GM23338 (cell line): ENCODE results near the gene KCNN3. TPM values are rescaled to one million over a fixed set of nuclear protein-coding genes. Genes with fewer than 3 reads are reported as not detected.

Experiments used
- ATAC-seq: fragments of 200-7000 bp; cut with Tn5 transposase; 3 replicates; pipeline ENCODE4 v1.9.1; 2020
- DNase-seq: peaks from one replicate; pipeline ENCODE4 v3.0.0-alpha.2; 2015; ENCODE audit warnings: low spot score
- H2AFZ ChIP-seq: fragments of 200-600 bp; sonication (generic); 2 replicates; pipeline ENCODE4 v1.8.0; 2016; ENCODE audit warnings: antibody characterized with exemption, mild to moderate bottlenecking, moderate library complexity
- H3F3A ChIP-seq: fragments of 200-600 bp; sonication (generic); replicated peaks from 2 replicates; pipeline ENCODE4 v1.8.0; 2017; ENCODE audit warnings: antibody characterized with exemption, mixed run types, low read depth
- H3K27ac ChIP-seq: fragments of 200-600 bp; sonication (generic); 2 replicates; pipeline ENCODE4 v1.6.1; 2016; ENCODE audit warnings: low read depth
- H3K27me3 ChIP-seq: fragments of 200-600 bp; sonication (generic); 2 replicates; pipeline ENCODE4 v1.8.0; 2016; ENCODE audit warnings: mild to moderate bottlenecking, mixed run types, moderate library complexity; ENCODE audit not compliant: insufficient read depth
- H3K36me3 ChIP-seq: fragments of 200-600 bp; sonication (generic); 2 replicates; pipeline ENCODE4 v1.8.0; 2016; ENCODE audit warnings: mild to moderate bottlenecking; ENCODE audit not compliant: insufficient read depth
- H3K4me1 ChIP-seq: fragments of 200-600 bp; sonication (generic); 2 replicates; pipeline ENCODE4 v1.8.0; 2016; ENCODE audit warnings: mild to moderate bottlenecking, moderate library complexity; ENCODE audit not compliant: insufficient read depth
- H3K4me2 ChIP-seq: fragments of 200-600 bp; sonication (generic); 2 replicates; pipeline ENCODE4 v1.7.1; 2017; ENCODE audit warnings: mixed run types
- H3K4me3 ChIP-seq: fragments of 200-600 bp; sonication (generic); 2 replicates; pipeline ENCODE4 v1.6.1; 2016; ENCODE audit warnings: mixed run types
- H3K79me2 ChIP-seq: fragments of 200-600 bp; sonication (generic); replicated peaks from 2 replicates; pipeline ENCODE4 v1.8.0; 2017; ENCODE audit warnings: mild to moderate bottlenecking; ENCODE audit not compliant: insufficient read depth
- H3K9me2 ChIP-seq: fragments of 200-600 bp; sonication (generic); 2 replicates; pipeline ENCODE4 v1.8.0; 2017; ENCODE audit not compliant: insufficient read depth
- H4K20me1 ChIP-seq: fragments of 200-600 bp; sonication (generic); replicated peaks from 2 replicates; pipeline ENCODE4 v1.8.0; 2017; ENCODE audit warnings: mild to moderate bottlenecking; ENCODE audit not compliant: insufficient read depth
- H3K27ac Mint-ChIP-seq: 2 replicates; pipeline ENCODE4 v1.8.0; 2020; ENCODE audit warnings: inconsistent platforms, mild to moderate bottlenecking, moderate library complexity, mixed read lengths
- H3K27me3 Mint-ChIP-seq: 3 replicates; pipeline ENCODE4 v1.8.0; 2022; ENCODE audit warnings: low read depth, mild to moderate bottlenecking, moderate library complexity, mixed read lengths, inconsistent platforms; ENCODE audit not compliant: insufficient read depth, poor library complexity
- H3K36me3 Mint-ChIP-seq: 3 replicates; pipeline ENCODE4 v1.8.0; 2021; ENCODE audit warnings: low read depth, mild to moderate bottlenecking, inconsistent platforms, moderate library complexity, mixed read lengths
- H3K4me1 Mint-ChIP-seq: 3 replicates; pipeline ENCODE4 v1.8.0; 2020; ENCODE audit warnings: mild to moderate bottlenecking, inconsistent platforms, mixed read lengths
- H3K4me3 Mint-ChIP-seq: 3 replicates; pipeline ENCODE4 v1.8.0; 2021; ENCODE audit warnings: moderate library complexity, mild to moderate bottlenecking, inconsistent platforms, mixed read lengths
- H3K9me3 Mint-ChIP-seq: 3 replicates; pipeline ENCODE4 v1.8.0; 2020; ENCODE audit warnings: moderate library complexity, mild to moderate bottlenecking, inconsistent platforms, mixed read lengths
- CREB1 ChIP-seq: fragments of 250-450 bp; sonication (Bioruptor Pico); IDR thresholded peaks from 2 replicates; pipeline ENCODE4 v1.5.0; 2020; ENCODE audit warnings: low read depth, mild to moderate bottlenecking, moderate library complexity
- CTCF ChIP-seq, 2 experiments: fragments of 200-600 bp in 1 of 2; sonication (generic) in 1 of 2; conservative IDR thresholded peaks; 2 replicates each; pipeline versions ENCODE4 v1.5.1 to v1.6.1; 2016 to 2017; ENCODE audit warnings: antibody characterized with exemption in 2 of 2, low read depth in 2 of 2, mild to moderate bottlenecking in 2 of 2, moderate library complexity in 1 of 2
- ETS1 ChIP-seq: IDR thresholded peaks from 2 replicates; pipeline ENCODE4 v1.6.1; 2016; ENCODE audit warnings: antibody characterized with exemption
- EZH2 ChIP-seq: fragments of 200-600 bp; sonication (generic); IDR thresholded peaks from one replicate; pipeline ENCODE4 v1.8.0; 2017; ENCODE audit warnings: antibody characterized with exemption, mild to moderate bottlenecking, low read depth; ENCODE audit not compliant: unreplicated experiment
- EZH2phosphoT487 ChIP-seq: fragments of 200-600 bp; sonication (generic); IDR thresholded peaks from one replicate; pipeline ENCODE4 v1.8.1; 2018; ENCODE audit warnings: antibody characterized with exemption; ENCODE audit not compliant: unreplicated experiment
- JUNB ChIP-seq: IDR thresholded peaks from one replicate; pipeline ENCODE4 v1.6.1; 2016; ENCODE audit warnings: antibody characterized with exemption; ENCODE audit not compliant: unreplicated experiment
- NANOG ChIP-seq: IDR thresholded peaks from 2 replicates; pipeline ENCODE4 v1.6.1; 2016; ENCODE audit warnings: antibody characterized with exemption, borderline replicate concordance
- POLR2AphosphoS5 ChIP-seq: IDR thresholded peaks from 2 replicates; pipeline ENCODE4 v1.6.1; 2016; ENCODE audit warnings: antibody characterized with exemption, low read depth
- REST ChIP-seq: IDR thresholded peaks from one replicate; pipeline ENCODE4 v1.6.1; 2018; ENCODE audit warnings: antibody characterized with exemption; ENCODE audit not compliant: unreplicated experiment
- STAT1 ChIP-seq: IDR thresholded peaks from one replicate; pipeline ENCODE4 v1.6.1; 2016; ENCODE audit warnings: antibody characterized with exemption; ENCODE audit not compliant: unreplicated experiment
- ZNF114 ChIP-seq: fragments of 250-450 bp; sonication (Bioruptor Pico); IDR thresholded peaks from 2 replicates; pipeline ENCODE4 v1.5.0; 2020; ENCODE audit warnings: mild to moderate bottlenecking, moderate library complexity
- ZNF331 ChIP-seq: fragments of 250-450 bp; sonication (Bioruptor Pico); IDR thresholded peaks from 2 replicates; pipeline ENCODE4 v1.5.0; 2020; ENCODE audit warnings: low read depth, mild to moderate bottlenecking, moderate library complexity
- ZNF462 ChIP-seq: fragments of 250-450 bp; sonication (Bioruptor Pico); IDR thresholded peaks from 2 replicates; pipeline ENCODE4 v1.5.0; 2020; ENCODE audit warnings: mild to moderate bottlenecking, moderate library complexity
- polyA plus RNA-seq: library from polyadenylated mRNA; unstranded; fragments of >200 nt; fragmentation: Nextera tagmentation; extraction: Ambion mirVana; gene quantifications from 2 replicates; pipeline ENCODE4 v1.2.1, GENCODE V29; 2016
- total RNA-seq: library from RNA; depleted of rRNA; stranded (reverse); fragments of >200 nt; shearing (Covaris generic); gene quantifications from 2 replicates; pipeline ENCODE4 v1.2.3, GENCODE V29; 2014

Gene KCNN3
- total and polyA plus RNA-seq, 2 experiments from 2014 or later = 1.9 to 3.0 TPM

GRCh38 chr1:154759196-154759595 lies 110.9 kb downstream of the KCNN3 start:
- Histone ChIP-seq H3K79me2 (no peaks in the 10 kb centered on the region), H3F3A (no peaks in the 10 kb centered on the region), H3K36me3 (no peaks in the 10 kb centered on the region), H3K27ac (no peak overlapping the region), H3K27me3 (peaks cover 17% of the 10 kb centered on the region; the same call in 1 of the 2 replicates), H3K4me2 (no peak overlapping the region), H3K4me3 (no peak overlapping the region), H4K20me1 (no peaks in the 10 kb centered on the region; the same call in 1 of the 2 replicates), H2AFZ (no peak overlapping the region), H3K9me2 (no peaks in the 10 kb centered on the region), H3K4me1 (no peaks in the 10 kb centered on the region)
- TF ChIP-seq REST (no peak), STAT1 (no peak), POLR2AphosphoS5 (no peak), ZNF331 (no peak), CTCF (conservative IDR thresholded peaks at IDR 0.05; ENCODE audit: low read depth in 2 of 2) (no peak), ZNF114 (CRISPR knock-in tag) (no peak), EZH2phosphoT487 (no peak), ZNF462 (no peak), JUNB (no peak), EZH2 (no peak), NANOG (no peak), CREB1 (CRISPR knock-in tag) (no peak), ETS1 (no peak)
- Mint-ChIP-seq H3K27ac (no peak overlapping the region), H3K9me3 (no peaks in the 10 kb centered on the region), H3K27me3 (peaks cover 8% of the 10 kb centered on the region), H3K36me3 (no peaks in the 10 kb centered on the region), H3K4me1 (no peaks in the 10 kb centered on the region), H3K4me3 (no peak overlapping the region)
- DNase-seq = no peak
- no peak for ATAC-seq
